HCT116 (cell line): Measurements from ENCODE around the gene PLA2G4C. TPM values are rescaled to one million over a fixed set of nuclear protein-coding genes. Genes with fewer than 3 reads are reported as not detected.

Experiments used
- ATAC-seq: fragments of 200-7000 bp; cut with Tn5 transposase; 2 replicates; pipeline ENCODE4 v1.9.1; 2020; ENCODE audit warnings: mild to moderate bottlenecking, moderate library complexity
- BruUV-seq: library from RNA; stranded (reverse); fragments of 400-500 nt; replicated peaks from 2 replicates; lab custom pipeline; 2021; lab: Mats Ljungman, UMichigan
- CTCF ChIA-PET: fragments of 300-600 bp; sonication (Branson Sonifier 250); formaldehyde crosslinking; loops from one replicate; lab custom pipeline; 2021; ENCODE audit warnings: antibody characterized with exemption; lab: Charles Lee
- POLR2A ChIA-PET: fragments of 300-600, 350-600 bp; sonication (Branson Sonifier 250); formaldehyde crosslinking; loops from one replicate; lab custom pipeline; 2021; ENCODE audit warnings: antibody characterized with exemption; lab: Charles Lee
- RAD21 ChIA-PET, 2 experiments: fragments of 300-600 bp; sonication (Branson Sonifier 250); formaldehyde crosslinking; loops; one replicate each; lab custom pipeline; 2023; ENCODE audit warnings: low total read pairs in 2 of 2; ENCODE audit not compliant: uncharacterized antibody in 2 of 2, unreplicated experiment in 2 of 2, low non-redundant PET in 1 of 2; lab: Charles Lee
- DNase-seq: peaks from one replicate; pipeline ENCODE4 v3.0.0-alpha.2; 2010; ENCODE audit warnings: low read depth, low spot score
- H2AFZ ChIP-seq: fragments of 200-600 bp; shearing (Covaris generic), sonication (generic); 2 replicates; pipeline ENCODE4 v1.6.1; 2017; ENCODE audit warnings: low read depth, mixed run types, mixed read lengths, antibody characterized with exemption, low read length; ENCODE audit not compliant: poor library complexity, severe bottlenecking
- H3K27ac ChIP-seq: 2 replicates; pipeline ENCODE4 v1.5.1; 2012; ENCODE audit warnings: low read depth, low read length
- H3K27me3 ChIP-seq: fragments of 200-600 bp; sonication (generic); 2 replicates; pipeline ENCODE4 v1.6.1; 2016; ENCODE audit warnings: mixed run types, low read length, mixed read lengths; ENCODE audit not compliant: insufficient read depth
- H3K36me3 ChIP-seq, 2 experiments: fragments of 200-500 bp in 1 of 2; fragments of 200-600 bp in 1 of 2; sonication (Bioruptor generic) in 1 of 2; sonication (generic) in 1 of 2; 2 replicates each; pipeline versions ENCODE4 v1.5.1 to v1.6.1; 2014 to 2016; ENCODE audit warnings: low read length in 2 of 2, inconsistent platforms in 1 of 2, mixed read lengths in 1 of 2, mixed run types in 1 of 2; ENCODE audit not compliant: insufficient read depth in 2 of 2, control insufficient read depth in 1 of 2
- H3K4me1 ChIP-seq, 2 experiments: fragments of 200-600 bp in 1 of 2; sonication (generic) in 1 of 2; 2 replicates each; pipeline versions ENCODE4 v1.5.1 to v1.6.1; 2012 to 2017; ENCODE audit warnings: low read length in 2 of 2, inconsistent platforms in 1 of 2, mild to moderate bottlenecking in 1 of 2, mixed read lengths in 1 of 2, mixed run types in 1 of 2, moderate library complexity in 1 of 2; ENCODE audit not compliant: insufficient read depth in 2 of 2, control insufficient read depth in 1 of 2
- H3K4me2 ChIP-seq: fragments of 200-600 bp; sonication (generic); 2 replicates; pipeline ENCODE4 v1.6.1; 2017; ENCODE audit warnings: mixed run types, low read length, mixed read lengths
- H3K4me3 ChIP-seq, 2 experiments: fragments of 200-600 bp in 1 of 2; sonication (generic) in 1 of 2; replicated peaks in 1 of 2; 2 replicates each; pipeline ENCODE4 v1.5.1; 2011 to 2016; ENCODE audit warnings: low read length in 2 of 2, control low read depth in 1 of 2, low read depth in 1 of 2, mild to moderate bottlenecking in 1 of 2, mixed read lengths in 1 of 2, mixed run types in 1 of 2
- H3K79me2 ChIP-seq: fragments of 200-600 bp; sonication (generic); 2 replicates; pipeline ENCODE4 v1.6.1; 2017; ENCODE audit warnings: mild to moderate bottlenecking, mixed run types, low read length, moderate library complexity, mixed read lengths; ENCODE audit not compliant: insufficient read depth
- H3K9ac ChIP-seq: fragments of 200-600 bp; sonication (generic); 2 replicates; pipeline ENCODE4 v1.6.1; 2016; ENCODE audit warnings: low read length, mixed read lengths
- H3K9me2 ChIP-seq: fragments of 200-600 bp; sonication (generic), shearing (Covaris generic); 2 replicates; pipeline ENCODE4 v1.6.1; 2017; ENCODE audit warnings: mixed run types, mild to moderate bottlenecking, moderate library complexity; ENCODE audit not compliant: insufficient read depth
- H3K9me3 ChIP-seq, 2 experiments: fragments of 200-500 bp in 1 of 2; fragments of 200-600 bp in 1 of 2; sonication (Bioruptor generic) in 1 of 2; sonication (generic) in 1 of 2; 2 replicates each; pipeline ENCODE4 v1.6.1; 2014 to 2017; ENCODE audit warnings: low read length in 2 of 2, mixed read lengths in 2 of 2, inconsistent platforms in 1 of 2, low read depth in 1 of 2, mild to moderate bottlenecking in 1 of 2, mixed run types in 1 of 2, moderate library complexity in 1 of 2; ENCODE audit not compliant: control insufficient read depth in 1 of 2, insufficient read depth in 1 of 2
- H4K20me1 ChIP-seq: fragments of 200-600 bp; sonication (generic), shearing (Covaris generic); 2 replicates; pipeline ENCODE4 v1.6.1; 2017; ENCODE audit warnings: mixed run types, mild to moderate bottlenecking, moderate library complexity; ENCODE audit not compliant: insufficient read depth
- ATF3 ChIP-seq: IDR thresholded peaks from 2 replicates; pipeline ENCODE4 v1.6.1; 2012
- CBX3 ChIP-seq: IDR thresholded peaks from 2 replicates; pipeline ENCODE4 v1.6.1; 2012; ENCODE audit warnings: low read depth
- CTCF ChIP-seq, 3 experiments: fragments of 200-600 bp in 1 of 3; sonication (generic) in 1 of 3; IDR thresholded peaks in 2 of 3; conservative IDR thresholded peaks in 1 of 3; 2 replicates each; pipeline ENCODE4 v1.5.1; 2012 to 2017; ENCODE audit warnings: low read depth in 2 of 3, low read length in 2 of 3, antibody characterized with exemption in 1 of 3, borderline replicate concordance in 1 of 3, control low read depth in 1 of 3, mild to moderate bottlenecking in 1 of 3, mixed read lengths in 1 of 3, mixed run types in 1 of 3, moderate library complexity in 1 of 3; ENCODE audit not compliant: insufficient read depth in 1 of 3
- EZH2phosphoT487 ChIP-seq: fragments of 200-600 bp; IDR thresholded peaks from 2 replicates; pipeline ENCODE4 v1.6.1; 2018; ENCODE audit warnings: antibody characterized with exemption, borderline replicate concordance
- FOSL1 ChIP-seq: IDR thresholded peaks from 2 replicates; pipeline ENCODE4 v1.6.1; 2012; ENCODE audit warnings: low read depth
- JUND ChIP-seq: IDR thresholded peaks from 2 replicates; pipeline ENCODE4 v1.6.1; 2012
- RAD21 ChIP-seq: IDR thresholded peaks from 2 replicates; pipeline ENCODE4 v1.6.1; 2012; ENCODE audit warnings: low read depth, mild to moderate bottlenecking
- REST ChIP-seq: IDR thresholded peaks from 2 replicates; pipeline ENCODE4 v1.6.1; 2012; ENCODE audit warnings: low read depth
- SIN3A ChIP-seq: IDR thresholded peaks from 2 replicates; pipeline ENCODE4 v1.6.1; 2012; ENCODE audit warnings: low read depth
- SP1 ChIP-seq: IDR thresholded peaks from 2 replicates; pipeline ENCODE4 v1.6.1; 2012; ENCODE audit warnings: low read depth
- SRF ChIP-seq: IDR thresholded peaks from 2 replicates; pipeline ENCODE4 v1.6.1; 2012; ENCODE audit warnings: low read depth
- YY1 ChIP-seq: IDR thresholded peaks from 2 replicates; pipeline ENCODE4 v1.6.1; 2011; ENCODE audit warnings: low read length, low read depth, moderate library complexity, mild to moderate bottlenecking; ENCODE audit not compliant: insufficient replicate concordance; ENCODE audit errors: extremely low read depth
- ZBTB33 ChIP-seq: IDR thresholded peaks from 2 replicates; pipeline ENCODE4 v1.6.1; 2011; ENCODE audit warnings: mild to moderate bottlenecking, low read length, moderate library complexity; ENCODE audit not compliant: insufficient replicate concordance; ENCODE audit errors: extremely low read depth
- ZFX ChIP-seq: fragments of 450-650 bp; IDR thresholded peaks from 2 replicates; pipeline ENCODE4 v1.6.1; 2017
- ZNF274 ChIP-seq: fragments of 200-500 bp; sonication (Bioruptor generic); IDR thresholded peaks from 2 replicates; pipeline ENCODE4 v1.6.1; 2014; ENCODE audit warnings: mild to moderate bottlenecking, low read depth, low read length, inconsistent platforms
- intact Hi-C: fragments of 100-400 bp; cut with micrococcal nuclease; formaldehyde crosslinking; loops from 2 replicates; pipeline ENCODE4 v1.10.0; 2022
- total RNA-seq: library from RNA; stranded (reverse); gene quantifications from one replicate; pipeline ENCODE4 v1.2.1, GENCODE V29; 2021; ENCODE audit not compliant: unreplicated experiment

Gene PLA2G4C
- total RNA-seq, 1 experiment from 2014 or later: 1.7 TPM

- no peaks in the 10 kb centered on the region for H3K9me2 ChIP-seq
- no peak for ATAC-seq
- no peaks in the 10 kb centered on the region for H3K79me2 ChIP-seq
- peaks cover 0 to under 1% of the 10 kb centered on the region in 2 experiments; a peak in 1 of 4 replicates for H3K36me3 ChIP-seq
- H2AFZ ChIP-seq: no peak overlapping the region
- DNase-seq: no peak
- ChIA-PET CTCF (interaction anchor here (1.4 kb wide), 2 partner anchors 148 to 150 kb away, joined by 6 read pairs; no protein-coding TSS in a partner anchor), POLR2A (interaction anchor here (1.2 to 1.4 kb wide), 3 partner anchors 13 to 92 kb away, joined by 4 to 6 read pairs (median 4); no protein-coding TSS in a partner anchor), RAD21 (no interaction called here)
- TF ChIP-seq ZBTB33 (no peak), JUND (no peak), YY1 (no peak), CBX3 (no peak), ZFX (no peak), ZNF274 (no peak), EZH2phosphoT487 (no peak), RAD21 (no peak), SP1 (no peak), FOSL1 (no peak), SRF (no peak), SIN3A (no peak), REST (no peak), ATF3 (no peak), CTCF (IDR thresholded peaks at IDR 0.05 in 2 of 3, conservative IDR thresholded peaks at IDR 0.05 in 1 of 3; ENCODE audit: borderline replicate concordance in 1 of 3, insufficient read depth in 1 of 3, low read depth in 2 of 3, low read length in 2 of 3) (no peak)
- H3K9ac ChIP-seq: 0 out of 2 replicates have a peak overlapping the region, but pooled peaks have one; percentile 73
- no peaks in the 10 kb centered on the region for H3K9me3 ChIP-seq
- peak overlapping the region; percentile 95 for H3K4me2 ChIP-seq
- no peaks in the 10 kb centered on the region for H3K27me3 ChIP-seq
- H3K27ac ChIP-seq: peak overlapping the region; percentile 88
- intact Hi-C loops: no loop called here
- no TSS peak for BruUV-seq
- peak overlapping the region; percentile 68 to 72; a peak in 3 of 4 replicates for H3K4me3 ChIP-seq
- H3K4me1 ChIP-seq: peaks cover 15 to 29% of the 10 kb centered on the region in 2 experiments
- H4K20me1 ChIP-seq: no peaks in the 10 kb centered on the region
Observed at GRCh38 chr19:48111280-48111679, 663 bp upstream of the PLA2G4C start.
